RCC 7860 (cell line): ENCODE results near the gene GNS.
"Not testable (repeated sequence)": the region's sequence is repeated elsewhere in the genome, so short reads cannot be mapped to it uniquely, and the experiment has no call there.

Experiments used
- DNase-seq: peaks from one replicate; pipeline ENCODE4 v3.0.0-alpha.2; 2015; ENCODE audit warnings: low spot score
- FAIRE-seq: peaks from 2 replicates; lab custom pipeline; 2012; peaks lifted over from hg19 to GRCh38; lab: Jason Lieb, UNC

GNS gene

DNA sequence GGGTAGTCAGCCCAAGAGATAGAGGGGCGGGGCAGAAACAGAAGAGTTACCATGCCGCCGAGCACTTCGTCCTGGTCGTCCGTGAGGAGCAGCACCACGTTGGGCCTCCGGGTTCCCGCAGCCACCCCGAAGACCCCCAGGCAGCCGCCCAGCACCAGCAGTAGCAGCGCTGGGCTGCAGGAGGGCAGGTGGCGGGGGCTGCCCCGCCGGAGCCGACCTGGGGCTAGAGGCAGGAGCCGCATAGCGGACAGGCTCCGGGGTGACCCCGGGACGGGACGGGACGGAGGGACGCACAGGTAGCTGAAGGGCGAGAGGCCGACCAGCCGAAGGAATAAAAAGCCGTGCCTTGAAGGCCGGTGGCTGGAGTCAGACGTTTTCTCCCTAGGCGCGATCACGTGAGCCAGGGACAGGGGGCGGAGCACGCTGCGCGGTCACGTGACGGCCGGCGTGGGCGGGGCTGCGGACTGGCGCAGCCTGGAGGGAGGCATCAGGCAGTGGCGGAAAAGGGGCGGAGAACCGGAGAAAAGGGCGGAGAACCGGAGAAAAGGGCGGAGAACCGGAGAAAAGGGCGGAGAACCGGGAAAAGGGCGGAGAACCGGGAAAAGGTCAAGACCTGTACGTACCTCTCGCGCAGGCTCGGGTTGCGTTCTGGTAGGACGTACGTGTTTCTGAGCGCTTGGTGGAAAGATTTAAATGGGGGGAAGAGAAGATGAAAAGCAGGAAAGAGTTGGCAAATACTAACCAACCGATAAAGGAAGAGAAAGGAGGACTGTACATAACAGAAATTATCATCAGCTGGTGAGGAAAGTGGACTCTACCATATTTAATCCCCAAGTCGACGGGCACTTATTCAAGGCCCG lies at the start of gene GNS:
GNS (minus strand) TSS at position 372 of the 860 bp plus-strand sequence; CDS start at position 242, 130 bp downstream.
- peak; percentile 69 for DNase-seq
- FAIRE-seq = peak; percentile 70

DNA sequence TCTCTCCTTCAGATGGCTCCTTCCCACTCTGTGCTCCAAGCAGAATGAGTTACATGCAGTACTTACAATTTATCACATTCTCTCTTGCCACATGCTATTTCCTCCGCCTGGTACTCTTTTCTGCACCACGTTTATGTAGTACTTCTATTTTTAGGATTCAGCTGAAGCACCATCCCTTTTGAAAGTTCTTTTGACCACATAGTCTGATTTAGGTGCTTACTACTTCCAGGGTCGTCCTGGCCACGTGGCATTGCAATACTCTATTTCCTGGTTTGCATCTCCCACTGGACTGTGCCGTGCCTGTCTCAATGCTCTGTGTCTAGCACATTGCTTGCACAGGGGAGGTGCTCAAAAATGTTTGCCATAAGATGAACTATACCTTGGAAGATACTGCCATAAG lies 48.9 kb upstream of the GNS start:
- FAIRE-seq (no peak), DNase-seq (no peak)

DNA sequence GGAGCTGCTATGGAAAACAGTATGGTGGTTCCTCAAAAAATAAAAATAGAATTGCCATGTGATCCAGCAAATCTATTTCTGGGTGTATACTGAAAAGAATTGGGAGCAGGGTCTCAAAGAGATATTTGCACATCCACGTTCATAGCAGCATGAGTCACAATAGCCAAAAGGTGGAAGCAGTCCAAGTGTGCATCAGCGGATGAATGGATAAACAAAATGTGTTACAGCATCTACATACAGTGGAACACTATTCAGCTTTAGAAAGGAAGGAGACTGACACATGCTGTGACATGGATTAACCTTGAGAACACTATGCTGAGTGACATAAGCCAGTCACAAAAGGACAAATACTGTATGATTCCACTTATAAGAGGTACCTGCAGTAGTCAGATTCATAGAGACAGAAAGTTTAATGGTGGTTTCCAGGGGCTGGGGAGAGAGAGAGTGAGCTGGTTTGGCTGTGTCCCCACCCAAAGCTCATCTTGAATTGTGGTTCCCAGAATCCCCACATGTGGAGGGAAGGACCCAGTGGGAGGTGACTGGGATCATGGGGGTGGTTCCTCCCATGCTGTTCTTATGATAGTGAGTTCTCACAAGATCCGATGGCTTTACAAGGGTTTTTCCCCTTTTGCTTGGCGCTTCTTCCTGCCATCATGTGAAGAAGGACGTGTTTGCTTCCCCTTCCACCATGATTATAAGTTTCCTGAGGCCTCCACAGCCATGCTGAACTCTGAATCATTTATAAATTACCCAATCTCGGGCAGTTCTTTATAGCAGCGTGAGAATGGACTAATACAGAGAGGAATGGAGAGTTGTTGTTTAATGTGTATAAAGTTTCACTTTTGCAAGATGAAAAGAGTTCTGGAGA lies 47.6 kb upstream of the GNS start:
- FAIRE-seq = no peak
- DNase-seq = no peak

DNA sequence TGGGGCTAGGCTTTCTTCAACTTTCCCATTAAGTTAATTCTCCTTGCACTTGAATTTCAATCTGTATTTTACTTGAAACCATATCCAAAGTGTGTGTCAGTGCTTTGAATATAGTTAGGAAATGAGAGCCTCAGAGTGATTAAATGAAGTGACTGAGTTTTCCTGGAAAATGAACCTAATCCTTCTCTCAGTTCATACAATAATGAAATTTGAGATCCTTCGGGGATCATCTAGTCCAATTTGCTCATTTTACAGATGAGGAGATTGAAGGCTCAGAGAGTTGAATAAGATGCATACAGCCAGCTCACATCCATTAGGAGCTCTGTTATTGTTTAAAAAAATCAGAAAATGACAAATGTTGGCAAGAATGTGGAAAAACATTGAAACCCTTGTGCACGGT lies 47.0 kb upstream of the GNS start:
- DNase-seq = no peak
- FAIRE-seq = no peak

DNA sequence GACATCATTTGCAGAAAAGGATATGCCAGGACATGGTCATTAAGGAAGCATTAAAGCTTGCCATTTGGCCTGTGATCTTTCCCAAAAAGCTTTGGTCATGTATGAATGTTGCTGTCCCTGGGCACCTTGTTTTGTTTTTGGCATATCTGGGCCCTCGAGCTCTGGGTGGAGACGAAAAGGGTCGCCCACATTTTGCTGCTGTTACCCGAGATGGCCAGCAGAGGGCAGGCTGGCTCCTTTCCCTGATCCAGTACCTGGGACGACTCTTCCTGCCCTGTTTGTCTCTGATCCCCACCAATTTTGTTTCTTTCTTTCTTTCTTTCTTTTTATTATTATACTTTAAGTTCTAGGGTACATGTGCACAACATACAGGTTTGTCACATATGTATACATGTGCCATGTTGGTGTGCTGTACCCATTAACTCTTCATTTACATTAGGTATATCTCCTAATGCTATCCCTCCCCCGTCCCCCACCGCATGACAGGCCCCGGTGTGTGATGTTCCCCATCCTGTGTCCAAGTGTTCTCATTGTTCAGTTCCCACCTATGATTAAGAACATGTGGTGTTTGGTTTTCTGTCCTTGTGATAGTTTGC lies 43.1 kb upstream of the GNS start:
- not testable (repeated sequence) for DNase-seq, FAIRE-seq

DNA sequence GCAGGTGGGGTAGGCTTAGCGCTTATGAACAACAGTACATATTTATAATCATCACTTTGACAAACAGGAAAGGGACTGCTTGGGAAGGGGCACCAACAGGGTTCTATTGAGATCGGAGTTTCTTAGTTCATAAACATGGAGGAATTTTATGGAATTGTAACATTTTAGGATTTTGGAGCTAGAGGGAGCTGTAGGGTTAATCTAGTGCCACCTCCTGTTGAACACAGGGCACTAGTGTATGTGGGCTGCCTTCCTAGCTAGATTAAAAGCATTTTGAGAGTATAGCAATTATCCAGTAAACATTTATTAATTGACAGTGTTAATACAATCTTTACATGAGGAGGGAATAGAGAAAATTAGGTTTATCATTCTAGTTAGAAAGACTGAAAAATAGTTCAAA lies 42.2 kb upstream of the GNS start:
- DNase-seq (no peak), FAIRE-seq (no peak)

DNA sequence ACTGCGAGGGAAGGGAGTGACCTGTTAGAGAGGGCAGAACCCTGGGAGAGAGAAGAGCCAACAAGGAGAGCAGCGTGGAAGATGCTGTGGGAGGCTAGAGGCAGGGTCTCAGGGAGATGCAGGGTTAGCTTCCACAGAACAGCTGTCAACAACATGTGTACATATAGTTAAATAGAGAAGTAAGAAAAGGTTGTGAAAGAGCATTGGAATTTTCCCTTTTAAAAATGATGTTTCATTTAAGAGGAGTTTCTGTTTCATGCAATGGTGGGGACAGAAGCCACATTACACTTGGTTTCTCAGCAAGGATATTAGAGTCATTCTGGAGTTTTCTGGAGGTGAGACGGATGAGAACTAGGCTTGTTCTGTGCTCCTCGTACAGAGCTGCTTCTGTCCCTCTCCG lies 41.4 kb upstream of the GNS start:
- FAIRE-seq = no peak

DNA sequence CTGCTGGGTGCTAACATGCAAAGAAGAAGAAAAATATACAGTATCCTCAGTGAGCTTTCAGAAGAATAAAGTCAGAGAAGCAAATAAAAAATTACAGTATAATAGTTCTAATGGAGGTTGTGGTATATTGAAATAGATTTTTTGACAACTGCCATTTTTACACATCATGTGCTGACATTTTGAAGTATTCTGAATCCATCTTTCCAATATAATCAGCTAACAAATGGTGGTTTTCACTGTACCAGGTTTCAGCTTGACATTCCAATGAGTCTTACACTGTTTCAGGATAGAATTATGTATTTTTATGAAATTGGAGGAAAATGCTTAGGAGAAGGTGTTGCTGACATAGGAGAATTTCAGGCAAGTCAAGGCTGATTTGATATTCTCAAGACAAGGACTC lies 39.0 kb upstream of the GNS start:
- no peak for FAIRE-seq
- DNase-seq = no peak

More for the DNA sequence above, 41.4 kb upstream of the GNS start:
- DNase-seq = no peak

DNA sequence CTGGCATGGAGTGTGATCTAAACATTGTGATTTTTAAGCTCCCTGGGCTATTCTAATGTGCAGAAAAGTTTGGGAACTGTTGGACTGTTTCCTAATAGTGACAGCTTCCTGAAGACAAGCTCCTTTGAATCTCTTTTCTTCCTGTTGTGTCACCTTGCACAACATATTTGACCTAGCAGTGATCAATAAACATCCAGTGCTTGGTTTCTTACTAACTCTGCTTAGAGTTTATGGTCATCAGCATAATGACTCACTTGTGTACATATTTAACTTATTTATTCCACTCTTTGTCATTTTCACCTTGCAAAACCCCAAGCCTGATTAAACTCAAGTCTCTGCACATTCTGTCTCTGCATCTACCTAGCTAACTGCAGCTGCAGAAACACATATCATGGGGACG lies 38.0 kb upstream of the GNS start:
- DNase-seq (no peak), FAIRE-seq (no peak)

DNA sequence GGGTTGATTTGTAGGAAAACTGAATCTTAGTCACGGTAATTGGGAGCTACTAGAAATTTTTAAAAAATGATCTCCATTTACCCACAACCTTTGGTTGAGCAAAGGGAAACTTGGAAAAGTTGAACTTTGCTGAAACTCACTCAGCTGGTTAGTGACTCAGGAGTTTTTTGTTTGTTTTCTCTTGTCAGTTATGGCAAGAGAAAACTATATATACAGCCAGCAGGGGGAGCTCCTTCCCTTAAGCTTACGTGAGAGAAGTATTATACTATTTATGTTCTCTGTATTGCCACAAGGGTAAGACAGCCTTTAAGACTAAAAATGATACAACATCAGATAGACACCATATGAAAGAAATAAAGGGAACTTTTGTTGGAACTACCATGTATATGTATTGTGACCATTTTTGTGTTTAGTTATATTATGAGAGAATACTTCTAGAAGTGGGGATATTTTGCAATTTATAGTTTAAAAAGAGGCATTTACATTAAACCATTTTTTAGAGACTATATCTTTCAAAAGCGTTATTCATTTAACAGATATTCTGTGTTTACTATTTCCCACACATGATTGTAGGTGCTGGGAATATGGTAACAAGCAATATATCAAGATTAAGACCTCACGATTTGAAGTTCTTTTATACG lies 37.1 kb upstream of the GNS start:
- FAIRE-seq (peak; percentile 81), DNase-seq (peak; percentile 74)

DNA sequence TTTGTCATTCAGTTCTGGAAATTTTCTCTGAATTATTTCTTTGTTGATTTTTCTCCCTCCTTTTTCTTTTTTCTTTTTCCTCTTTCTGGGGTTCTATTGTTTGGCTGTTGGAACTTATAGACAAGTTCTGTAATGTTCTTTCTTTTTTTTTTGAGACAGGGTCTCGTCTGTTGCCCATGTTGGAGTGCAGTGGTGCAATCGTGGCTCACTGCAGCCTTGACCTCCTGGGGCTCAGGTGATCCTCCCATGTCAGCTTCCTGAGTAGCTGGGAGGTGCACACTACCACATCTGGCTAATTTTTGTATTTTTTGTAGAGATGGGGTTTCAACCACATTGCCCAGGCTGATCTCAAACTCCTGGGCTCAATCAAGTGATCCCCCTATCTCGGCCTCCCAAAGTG lies 35.1 kb upstream of the GNS start:
- no peak for FAIRE-seq

DNA sequence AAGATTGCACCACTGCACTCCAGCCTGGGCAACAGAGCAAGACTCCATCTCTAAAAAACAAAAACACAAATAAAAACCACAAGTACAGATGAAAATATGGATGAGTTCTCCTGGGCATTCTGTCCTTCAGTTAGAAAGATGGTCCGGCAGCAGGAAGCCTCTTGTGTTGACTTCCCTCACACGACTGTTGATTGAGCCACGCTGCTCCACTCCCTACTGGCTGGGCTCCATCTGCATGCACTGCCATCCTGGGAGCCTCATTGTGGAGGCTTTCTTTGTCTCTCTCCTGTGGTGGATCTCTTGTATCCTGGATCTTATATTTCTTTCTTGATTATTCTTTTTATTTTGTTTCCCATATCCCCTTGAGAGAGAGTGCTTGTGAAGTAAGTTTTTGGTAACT lies 34.4 kb upstream of the GNS start:
- no peak for FAIRE-seq
- DNase-seq = no peak

More for the DNA sequence above, 35.1 kb upstream of the GNS start:
- DNase-seq = no peak

DNA sequence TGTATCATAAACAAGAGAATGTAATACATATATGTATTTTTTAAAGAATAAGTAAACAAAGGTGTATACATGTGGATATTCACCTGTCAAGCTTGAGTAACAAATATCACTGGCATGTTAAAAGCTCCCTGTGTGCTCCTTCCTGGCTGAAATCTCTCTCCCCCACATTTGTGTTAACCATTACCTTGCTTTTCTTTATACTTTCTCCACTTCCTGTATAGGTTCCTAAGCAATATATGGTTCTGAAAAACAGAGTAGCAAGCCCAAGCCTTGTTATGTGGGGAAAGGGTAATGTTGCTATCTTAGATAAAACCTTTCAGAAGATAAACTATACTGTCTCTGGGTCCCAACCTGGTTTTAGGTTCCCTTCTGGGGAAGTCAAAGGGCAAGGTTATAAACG lies 32.9 kb upstream of the GNS start:
- no peak for FAIRE-seq
- no peak for DNase-seq

DNA sequence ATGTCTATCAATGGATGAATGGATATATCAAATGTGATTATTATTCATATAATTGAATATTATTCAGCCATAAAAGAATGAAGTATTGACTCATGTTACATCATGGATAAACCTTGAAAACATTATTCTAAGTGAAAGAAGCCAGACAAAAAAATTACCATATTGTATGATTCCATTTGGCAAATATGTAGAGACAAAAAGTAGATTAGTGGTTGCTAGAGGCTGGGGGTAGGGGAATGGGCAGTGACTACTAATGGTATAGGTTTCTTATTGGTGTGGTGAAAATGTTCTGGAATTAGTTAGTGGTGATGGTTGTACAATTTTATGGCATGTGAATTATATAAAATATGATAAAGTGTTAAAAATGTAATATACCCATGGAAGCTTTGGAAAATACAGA lies 31.8 kb upstream of the GNS start:
- FAIRE-seq (no peak), DNase-seq (no peak)

DNA sequence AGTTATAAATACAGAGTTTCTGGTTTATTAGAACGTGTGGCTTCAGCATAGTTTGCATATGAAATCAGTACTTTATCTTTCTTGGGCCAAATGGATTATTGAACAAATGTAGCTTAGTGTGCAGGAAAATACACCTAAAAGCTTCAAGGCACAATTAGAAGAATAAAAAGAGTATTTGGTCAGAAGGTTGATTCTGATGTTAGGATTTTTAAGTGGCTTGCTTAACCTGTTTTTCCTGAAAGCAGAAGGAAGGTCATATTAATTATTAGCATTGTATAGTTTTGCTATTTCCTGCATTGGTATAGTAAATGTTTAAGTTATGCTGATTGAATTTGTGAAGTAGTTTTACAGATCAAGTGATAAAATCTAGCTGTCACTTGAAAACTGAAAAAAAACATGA lies 31.0 kb upstream of the GNS start:
- no peak for DNase-seq

DNA sequence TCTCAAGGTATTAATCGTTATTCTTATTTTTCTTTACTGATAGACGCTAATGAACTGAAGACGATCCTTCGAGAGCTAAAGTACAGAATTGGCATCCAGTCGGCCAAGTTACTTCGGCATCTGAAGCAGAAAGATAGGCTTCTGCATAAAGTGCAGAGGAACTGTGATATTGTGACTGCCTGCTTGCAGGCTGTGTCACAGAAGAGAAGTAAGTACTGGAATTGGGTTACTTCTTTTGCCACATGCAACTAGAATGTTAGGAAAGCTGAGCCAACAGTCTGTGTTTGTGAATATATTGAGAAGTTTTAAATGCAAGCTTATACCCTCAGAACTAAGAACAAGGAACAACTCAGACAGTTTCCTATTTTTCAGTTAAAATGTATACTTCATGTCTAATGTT lies 26.6 kb upstream of the GNS start:
- FAIRE-seq (no peak), DNase-seq (no peak)

More for the DNA sequence above, 31.0 kb upstream of the GNS start:
- no peak for FAIRE-seq

DNA sequence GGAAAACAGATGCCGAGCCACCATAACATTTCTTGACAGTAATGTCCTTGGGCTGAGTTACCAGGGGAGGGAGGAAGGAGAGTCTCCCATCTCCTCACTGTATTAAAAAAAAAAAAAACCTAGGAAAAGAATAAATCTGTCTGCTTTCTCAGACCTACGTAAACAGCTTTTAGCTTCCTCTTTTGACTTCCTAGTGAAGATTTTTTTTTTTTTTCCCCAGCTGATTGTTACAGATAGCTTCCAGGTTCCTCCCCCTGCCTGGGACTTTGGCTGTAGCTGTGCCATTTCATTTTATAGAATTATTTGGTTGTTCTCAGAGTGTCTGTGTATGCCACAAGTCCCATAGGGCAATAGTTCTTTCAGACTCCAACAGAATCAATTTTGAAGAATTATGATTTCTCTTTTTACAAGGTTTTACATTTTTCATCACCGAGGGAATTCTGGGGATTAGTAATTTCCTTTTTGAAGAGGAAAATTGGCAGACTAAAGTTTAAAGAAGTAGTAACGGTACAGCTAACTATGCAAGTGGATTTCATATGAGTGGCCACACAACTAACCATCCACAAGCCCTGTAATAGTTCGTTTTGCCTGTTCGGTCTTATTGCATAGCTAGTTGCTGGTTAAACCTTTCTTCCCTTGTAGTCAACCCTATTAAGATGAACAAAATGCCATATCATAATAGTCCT lies 23.1 kb upstream of the GNS start:
- DNase-seq = no peak
- no peak for FAIRE-seq

DNA sequence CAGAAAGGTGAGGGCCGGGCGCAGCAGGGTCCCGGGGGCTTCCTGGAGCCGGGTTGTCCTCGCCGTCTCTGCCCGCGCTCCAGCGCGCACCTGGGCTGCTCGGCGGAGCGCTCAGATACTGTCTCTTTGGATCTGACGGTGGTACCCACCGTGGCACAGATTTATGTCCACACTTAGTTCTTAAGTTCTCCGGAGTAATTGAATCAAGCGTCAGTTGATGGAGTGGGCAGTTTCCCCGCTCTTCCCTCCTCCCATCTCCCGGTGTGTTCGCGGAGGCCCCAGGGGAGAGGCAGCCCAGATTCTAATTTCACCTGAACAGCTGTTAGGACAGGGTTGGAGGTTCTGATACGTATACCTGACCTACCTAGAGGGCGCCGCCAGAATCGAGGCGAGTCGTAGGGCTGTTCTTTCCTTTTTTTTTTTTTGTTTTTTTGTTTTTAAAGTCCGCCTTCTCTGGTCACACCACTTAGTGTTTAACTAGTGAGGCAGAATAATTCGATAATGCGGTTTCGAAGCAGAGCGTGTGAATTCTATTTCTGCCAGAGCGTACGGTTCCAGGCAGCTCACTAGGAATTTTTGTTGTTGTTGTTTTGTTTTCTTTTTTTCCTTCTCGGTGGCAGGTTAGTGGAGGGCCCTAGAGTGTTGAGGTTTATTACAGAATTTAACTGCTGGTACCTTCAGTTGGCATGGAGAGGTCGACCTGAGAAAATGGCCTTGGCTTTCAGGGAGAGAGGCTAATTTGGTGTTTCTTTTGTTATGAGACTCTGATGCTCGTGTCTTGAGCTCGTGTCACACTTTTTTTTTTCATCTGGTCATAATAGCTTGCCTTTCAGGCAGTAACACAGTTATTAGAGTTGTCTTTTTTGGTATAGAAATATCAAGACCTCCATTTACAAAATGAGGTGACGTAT lies 22.3 kb upstream of the GNS start:
- FAIRE-seq = no peak
- no peak for DNase-seq

DNA sequence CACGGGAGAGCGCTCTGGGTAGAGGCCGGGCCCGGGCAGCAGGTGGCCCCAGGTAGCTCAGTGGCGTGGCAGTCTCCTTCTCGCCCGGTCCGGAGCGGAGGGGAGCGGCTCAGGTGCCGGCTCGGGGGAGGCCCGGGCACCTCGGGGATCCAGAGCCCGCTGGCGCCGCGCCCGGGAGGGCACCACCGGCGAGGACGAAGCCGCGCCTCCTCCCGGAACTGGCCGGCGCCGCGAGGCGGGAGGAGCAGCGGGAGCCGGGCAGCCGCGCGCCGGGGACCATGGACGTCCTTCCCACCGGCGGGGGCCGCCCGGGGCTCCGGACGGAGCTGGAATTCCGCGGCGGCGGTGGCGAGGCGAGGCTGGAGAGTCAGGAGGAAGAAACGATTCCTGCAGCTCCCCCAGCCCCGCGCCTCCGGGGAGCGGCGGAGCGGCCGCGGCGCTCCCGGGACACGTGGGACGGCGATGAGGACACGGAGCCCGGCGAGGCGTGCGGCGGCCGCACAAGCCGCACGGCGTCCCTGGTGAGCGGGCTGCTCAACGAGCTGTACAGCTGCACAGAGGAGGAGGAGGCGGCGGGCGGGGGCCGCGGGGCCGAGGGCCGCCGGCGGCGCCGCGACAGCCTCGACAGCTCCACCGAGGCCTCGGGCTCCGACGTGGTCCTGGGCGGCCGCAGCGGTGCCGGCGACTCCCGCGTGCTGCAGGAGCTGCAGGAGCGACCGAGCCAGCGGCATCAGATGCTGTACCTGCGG lies 21.5 kb upstream of the GNS start:
- DNase-seq (no peak), FAIRE-seq (no peak)
